ENCODE measurements around the gene ZNF710.

GRCh38 chr15:89997079-89997478, 4.0 kb upstream of the ZNF710 start:
- TF ChIP-seq CTCF (IDR thresholded peaks at IDR 0.05 in 8 of 11, conservative IDR thresholded peaks at IDR 0.05 in 3 of 11): no peak
- no peak for TF ChIP-seq POLR2A (IDR thresholded peaks at IDR 0.05)
